GM12801 (cell line): ENCODE measurements around the gene FBXO42.

Experiments used
- CTCF ChIP-seq: IDR thresholded peaks from one replicate; pipeline ENCODE4 v1.5.1; 2011; ENCODE audit warnings: control low read depth; ENCODE audit not compliant: insufficient read length; ENCODE audit errors: extremely low read depth

FBXO42 gene

GRCh38 chr1:16369821-16370220, 17.5 kb upstream of the FBXO42 start:
- TF ChIP-seq CTCF: no peak

- TF ChIP-seq CTCF: no peak
These were observed 15.9 kb upstream of the FBXO42 start for GRCh38 chr1:16367968-16368890.

GRCh38 chr1:16367258-16367967, 15.1 kb upstream of the FBXO42 start:
- TF ChIP-seq CTCF: no peak

- no peak for TF ChIP-seq CTCF
These were observed 14.5 kb upstream of the FBXO42 start, which contains the start of gene SZRD1 for GRCh38 chr1:16366722-16367257. Gene SZRD1 (plus strand): TSS chr1:16367242. CDS start chr1:16367258, 16 bp downstream.

GRCh38 chr1:16356867-16357266, 4.6 kb upstream of the FBXO42 start:
- no peak for TF ChIP-seq CTCF

- TF ChIP-seq CTCF: no peak
These were observed 2.3 kb upstream of the FBXO42 start for GRCh38 chr1:16354619-16355018.

- no peak for TF ChIP-seq CTCF
These were observed 709 bp upstream of the FBXO42 start for GRCh38 chr1:16352842-16353535.
